ENCODE results near the gene OR10R2.

The OR10R2 gene

GRCh38 chr1:158485455-158485854 is 13.4 kb downstream of the OR10R2 start:
- Histone ChIP-seq H3K9me2 (replicated peaks; ENCODE audit: control insufficient read depth, low read length) (no peaks in the 10 kb centered on the region), H3K9me3 (ENCODE audit: control insufficient read depth, insufficient read depth, low read length) (no peaks in the 10 kb centered on the region), H3K4me1 (ENCODE audit: control insufficient read depth, low read length) (no peaks in the 10 kb centered on the region), H3K4me3 (ENCODE audit: low read length) (no peak overlapping the region), H3K4me2 (ENCODE audit: low read length) (no peak overlapping the region), H3K27ac (ENCODE audit: low read depth, low read length) (no peak overlapping the region), H3K79me2 (ENCODE audit: control insufficient read depth, low read length) (no peaks in the 10 kb centered on the region), H4K20me1 (ENCODE audit: control insufficient read depth, insufficient read depth, low read depth, low read length) (no peaks in the 10 kb centered on the region), H3K36me3 (ENCODE audit: control insufficient read depth, low read length) (no peaks in the 10 kb centered on the region), H3K27me3 (ENCODE audit: control insufficient read depth, low read length) (0 out of 2 replicates have a peak, but pooled peaks cover 10% of the 10 kb centered on the region), H3F3A (ENCODE audit: control insufficient read depth, insufficient read depth) (no peaks in the 10 kb centered on the region)
- TF ChIP-seq CTCF (IDR thresholded peaks at IDR 0.05; ENCODE audit: low read depth, low read length, poor library complexity, severe bottlenecking) (no peak), EZH2phosphoT487 (IDR thresholded peaks at IDR 0.05; ENCODE audit: borderline replicate concordance, low read length) (no peak)

- Histone ChIP-seq H3K9me3 (ENCODE audit: control insufficient read depth, insufficient read depth, low read length) (no peaks in the 10 kb centered on the region), H3K4me2 (ENCODE audit: low read length) (no peak overlapping the region), H3K36me3 (ENCODE audit: control insufficient read depth, low read length) (no peaks in the 10 kb centered on the region), H3K9me2 (replicated peaks; ENCODE audit: control insufficient read depth, low read length) (no peaks in the 10 kb centered on the region), H4K20me1 (ENCODE audit: control insufficient read depth, insufficient read depth, low read depth, low read length) (no peaks in the 10 kb centered on the region), H3K27me3 (ENCODE audit: control insufficient read depth, low read length) (peaks cover 18% of the 10 kb centered on the region), H3K79me2 (ENCODE audit: control insufficient read depth, low read length) (no peaks in the 10 kb centered on the region), H3F3A (ENCODE audit: control insufficient read depth, insufficient read depth) (no peaks in the 10 kb centered on the region), H3K27ac (ENCODE audit: low read depth, low read length) (no peak overlapping the region), H3K4me3 (ENCODE audit: low read length) (no peak overlapping the region), H3K4me1 (ENCODE audit: control insufficient read depth, low read length) (no peaks in the 10 kb centered on the region)
- TF ChIP-seq EZH2phosphoT487 (IDR thresholded peaks at IDR 0.05; ENCODE audit: borderline replicate concordance, low read length) (no peak), CTCF (IDR thresholded peaks at IDR 0.05; ENCODE audit: low read depth, low read length, poor library complexity, severe bottlenecking) (no peak)
These were observed 19.3 kb downstream of the OR10R2 start for GRCh38 chr1:158491316-158491715.

GRCh38 chr1:158493054-158493453 is 21.0 kb downstream of the OR10R2 start:
- Histone ChIP-seq H4K20me1 (ENCODE audit: control insufficient read depth, insufficient read depth, low read depth, low read length) (no peaks in the 10 kb centered on the region), H3K27ac (ENCODE audit: low read depth, low read length) (no peak overlapping the region), H3K4me2 (ENCODE audit: low read length) (no peak overlapping the region), H3K4me3 (ENCODE audit: low read length) (no peak overlapping the region), H3K27me3 (ENCODE audit: control insufficient read depth, low read length) (peaks cover 18% of the 10 kb centered on the region), H3F3A (ENCODE audit: control insufficient read depth, insufficient read depth) (no peaks in the 10 kb centered on the region), H3K79me2 (ENCODE audit: control insufficient read depth, low read length) (no peaks in the 10 kb centered on the region), H3K9me2 (replicated peaks; ENCODE audit: control insufficient read depth, low read length) (no peaks in the 10 kb centered on the region), H3K36me3 (ENCODE audit: control insufficient read depth, low read length) (no peaks in the 10 kb centered on the region), H3K4me1 (ENCODE audit: control insufficient read depth, low read length) (no peaks in the 10 kb centered on the region), H3K9me3 (ENCODE audit: control insufficient read depth, insufficient read depth, low read length) (no peaks in the 10 kb centered on the region)
- TF ChIP-seq CTCF (IDR thresholded peaks at IDR 0.05; ENCODE audit: low read depth, low read length, poor library complexity, severe bottlenecking) = no peak
- TF ChIP-seq EZH2phosphoT487 (IDR thresholded peaks at IDR 0.05; ENCODE audit: borderline replicate concordance, low read length) = no peak
